ENCODE measurements around the gene SLC39A11.
"Not testable (repeated sequence)": the region's sequence is repeated elsewhere in the genome, so short reads cannot be mapped to it uniquely, and the experiment has no call there.

The SLC39A11 gene

GRCh38 chr17:72789711-72790110, 302.8 kb downstream of the SLC39A11 start:
- DNase-seq (ENCODE audit: low read depth, low spot score), result no peak

GRCh38 chr17:72788950-72789585, 303.4 kb downstream of the SLC39A11 start:
- no peak for DNase-seq (ENCODE audit: low read depth, low spot score)

GRCh38 chr17:72786209-72786608, 306.3 kb downstream of the SLC39A11 start:
- DNase-seq (ENCODE audit: low read depth, low spot score), result no peak

GRCh38 chr17:72782985-72783701, 309.3 kb downstream of the SLC39A11 start:
- DNase-seq (ENCODE audit: low read depth, low spot score), result no peak

- DNase-seq (ENCODE audit: low read depth, low spot score), result not testable (repeated sequence)
Observed at GRCh38 chr17:72782437-72782836, 310.1 kb downstream of the SLC39A11 start.

GRCh38 chr17:72778169-72779151, 314.0 kb downstream of the SLC39A11 start:
- DNase-seq (ENCODE audit: low read depth, low spot score), result no peak

- DNase-seq (ENCODE audit: low read depth, low spot score), result no peak
Observed at GRCh38 chr17:72775919-72776318, 316.6 kb downstream of the SLC39A11 start.

GRCh38 chr17:72775237-72775636, 317.3 kb downstream of the SLC39A11 start:
- no peak for DNase-seq (ENCODE audit: low read depth, low spot score)

GRCh38 chr17:72774236-72774635, 318.3 kb downstream of the SLC39A11 start:
- no peak for DNase-seq (ENCODE audit: low read depth, low spot score)

- DNase-seq (ENCODE audit: low read depth, low spot score), result not testable (repeated sequence)
Observed at GRCh38 chr17:72773225-72773624, 319.3 kb downstream of the SLC39A11 start.

GRCh38 chr17:72772331-72772821, 320.1 kb downstream of the SLC39A11 start:
- no peak for DNase-seq (ENCODE audit: low read depth, low spot score)

GRCh38 chr17:72771734-72772133, 320.8 kb downstream of the SLC39A11 start:
- DNase-seq (ENCODE audit: low read depth, low spot score), result no peak

- no peak for DNase-seq (ENCODE audit: low read depth, low spot score)
Observed at GRCh38 chr17:72766761-72767356, 325.6 kb downstream of the SLC39A11 start.

- no peak for DNase-seq (ENCODE audit: low read depth, low spot score)
Observed at GRCh38 chr17:72765368-72766153, 326.9 kb downstream of the SLC39A11 start.

- no peak for DNase-seq (ENCODE audit: low read depth, low spot score)
Observed at GRCh38 chr17:72764632-72765041, 327.9 kb downstream of the SLC39A11 start.

- DNase-seq (ENCODE audit: low read depth, low spot score), result no peak
Observed at GRCh38 chr17:72763981-72764380, 328.5 kb downstream of the SLC39A11 start.

GRCh38 chr17:72761893-72762575, 330.5 kb downstream of the SLC39A11 start:
- not testable (repeated sequence) for DNase-seq (ENCODE audit: low read depth, low spot score)

GRCh38 chr17:72761431-72761830, 331.1 kb downstream of the SLC39A11 start:
- no peak for DNase-seq (ENCODE audit: low read depth, low spot score)

GRCh38 chr17:72760368-72760767, 332.1 kb downstream of the SLC39A11 start:
- no peak for DNase-seq (ENCODE audit: low read depth, low spot score)

- no peak for DNase-seq (ENCODE audit: low read depth, low spot score)
Observed at GRCh38 chr17:72759301-72759700, 333.2 kb downstream of the SLC39A11 start.
